Adrenal gland (tissue), 12 donors: ENCODE measurements around the gene SNRNP70. TPM values are rescaled to one million over a fixed set of nuclear protein-coding genes. Genes with fewer than 3 reads are reported as not detected.
"Not testable (repeated sequence)": the region's sequence is repeated elsewhere in the genome, so short reads cannot be mapped to it uniquely, and the experiment has no call there.

Experiments used
- DNase-seq, 7 donors: peaks; one replicate each; pipeline ENCODE4 v3.0.0-alpha.2; 2019 to 2020
- H3K27ac ChIP-seq, 5 donors: fragments of 200-600 bp; sonication (generic) in 4 of 5; 1 replicate in 3 of 5; 2 replicates in 2 of 5; pipeline versions ENCODE4 v1.5.1 to v1.8.0; 2016 to 2020; ENCODE audit warnings: mild to moderate bottlenecking in 1 of 5
- H3K27me3 ChIP-seq: fragments of 200-600 bp; 2 replicates; pipeline ENCODE4 v1.8.0; 2021
- H3K36me3 ChIP-seq, 2 donors: fragments of 200-600 bp; replicated peaks in 1 of 2; 1 replicate in 1 of 2; 2 replicates in 1 of 2; pipeline versions ENCODE4 v1.5.1 to v1.8.0; 2018 to 2022
- H3K4me1 ChIP-seq, 2 donors: fragments of 200-600 bp; replicated peaks in 1 of 2; 1 replicate in 1 of 2; 2 replicates in 1 of 2; pipeline versions ENCODE4 v1.5.1 to v1.8.0; 2018 to 2021
- H3K4me3 ChIP-seq, 4 donors: fragments of 200-600 bp; sonication (generic) in 3 of 4; one replicate each; pipeline ENCODE4 v1.5.1; 2016 to 2018
- H3K9me3 ChIP-seq, 3 donors: fragments of 200-600 bp; sonication (generic) in 1 of 3; replicated peaks in 1 of 3; 1 replicate in 2 of 3; 2 replicates in 1 of 3; pipeline versions ENCODE4 v1.5.1 to v1.8.0; 2016 to 2021
- POLR2A ChIP-seq, 2 donors: fragments of 450-650 bp; IDR thresholded peaks; one replicate each; pipeline ENCODE4 v1.6.1; 2017; ENCODE audit warnings: antibody characterized with exemption in 2 of 2, mild to moderate bottlenecking in 2 of 2, moderate library complexity in 1 of 2
- WGBS, 4 donors: extraction: QIAGEN DNeasy Blood & Tissue Kit in 2 of 4; methylation state at CpG; one replicate each; pipeline versions ENCODE4 v1.1.5 to v1.1.7; 2013 to 2017; 5-methylcytosine and 5-hydroxymethylcytosine counted together
- intact Hi-C, 2 donors: fragments of 100-400 bp; cut with DNase I; formaldehyde crosslinking; loops; one replicate each; pipeline versions ENCODE4 v1.14.1 to v1.15.0; 2022 to 2023
- polyA plus RNA-seq, 3 donors: library from polyadenylated mRNA; stranded (reverse); fragments of 200-250 nt in 2 of 3; fragments of 350-450 nt in 1 of 3; fragmentation: Illumina TruSeq in 1 of 3; extraction: RNeasy Lipid Tissue Mini Kit (QIAGEN cat#74804) in 1 of 3; gene quantifications; one replicate each; pipeline ENCODE4 v1.2.3, GENCODE V29; 2013 to 2014
- total RNA-seq, 9 donors: library from RNA; depleted of rRNA in 4 of 9; stranded (reverse); fragments of >200 nt in 4 of 9; fragments of 120-200 nt in 1 of 9; fragmentation: NEBNext Ultra II Directional in 1 of 9; extraction: Animal tissue kit (Norgen Biotek cat#: 25700) in 1 of 9; gene quantifications; one replicate each; pipeline versions ENCODE4 v1.1.0 to v1.2.4, GENCODE V29; 2013 to 2023
- TF ChIP-seq, protein P1 (sequence below), 6 experiments: fragments of 450-650 bp in 4 of 6; fragments of 200-600 bp in 2 of 6; sonication (generic) in 1 of 6; IDR thresholded peaks; 1 replicate in 5 of 6; 2 replicates in 1 of 6; pipeline versions ENCODE4 v1.5.1 to v1.8.0; 2016 to 2021; ENCODE audit warnings: antibody characterized with exemption in 6 of 6, mild to moderate bottlenecking in 2 of 6, moderate library complexity in 1 of 6
- donor health status: healthy with polysubstance abuse.
- donor health status: Bipolar disorder and iron deficiency.
- donor health status: DM: yes; HTN: yes; CAD: no.
- donor health status: DM: no; HTN: no; CAD: no.
- donor health status: DM: no; HTN: no; CAD: no.
- donor health status: DM: yes; HTN: yes; CAD: no.

Gene SNRNP70
- total and polyA plus RNA-seq, 12 donors = 109 to 1,255 (median 233) TPM

DNA sequence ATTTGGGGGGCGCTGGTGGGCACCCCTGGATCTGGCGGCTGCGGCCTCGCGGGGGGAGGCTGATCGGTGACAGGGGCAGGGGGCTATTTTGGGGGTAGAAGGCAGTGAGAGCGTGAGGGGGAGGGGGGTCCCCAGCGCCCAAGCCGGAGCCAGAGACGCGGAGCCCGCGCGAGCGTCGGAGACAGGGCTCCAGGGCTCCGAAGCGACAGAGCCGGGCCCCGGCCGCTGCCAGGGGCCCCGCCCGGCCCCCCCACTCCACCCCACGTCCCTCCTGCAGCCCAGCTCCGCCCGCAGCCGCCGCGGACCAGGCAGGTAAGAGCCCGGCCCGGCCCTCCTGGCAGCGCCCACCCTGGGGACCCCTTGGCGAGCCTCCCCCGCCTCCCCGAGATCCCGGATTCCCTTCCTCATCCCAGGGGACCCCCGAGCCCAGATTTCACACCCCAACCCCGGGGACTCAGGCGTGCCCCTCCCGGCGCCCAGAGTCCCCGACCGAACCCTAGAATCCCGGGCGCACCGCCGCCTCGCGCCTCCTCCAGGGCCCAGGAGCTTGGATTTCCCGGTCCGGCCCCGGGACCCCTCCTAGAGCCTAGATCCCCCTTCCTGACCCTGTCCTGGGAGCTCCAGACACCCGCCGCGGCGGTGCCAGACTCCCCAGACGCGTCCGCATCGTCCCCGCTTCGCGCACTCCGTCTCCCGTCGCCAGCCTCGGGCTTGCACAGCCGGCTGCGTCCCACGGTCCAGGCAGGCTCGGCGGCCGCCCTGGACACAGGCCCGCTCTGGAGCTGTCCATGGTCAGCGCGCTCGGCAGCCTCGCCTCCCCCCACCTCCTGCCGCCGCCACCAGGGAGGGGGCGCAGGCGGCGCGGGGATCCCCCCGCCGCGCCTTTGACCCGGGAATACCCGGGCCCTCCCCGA, 34.4 kb downstream of the SNRNP70 start, which contains the start of gene PPFIA3:
Gene PPFIA3 (plus strand): TSS at position 134 of the 914 bp plus-strand sequence. CDS start 8,330 bp downstream, outside the sequence.
- Histone ChIP-seq H3K27ac (peak within 1 kb of the TSS; percentile 87 to 98 (median 96)), H3K36me3 (no peaks in the 10 kb centered on the region), H3K4me3 (peak within 1 kb of the TSS in 2 of 4 donors; percentile 44 to 61), H3K4me1 (peaks cover 19 to 24% of the 10 kb centered on the region in 2 donors), H3K9me3 (no peaks in the 10 kb centered on the region), H3K27me3 (no peaks in the 10 kb centered on the region)
- peak; percentile 68 to 83 (median 74) for DNase-seq
- intact Hi-C loops = no loop called here
- TF ChIP-seq, protein P1, sequence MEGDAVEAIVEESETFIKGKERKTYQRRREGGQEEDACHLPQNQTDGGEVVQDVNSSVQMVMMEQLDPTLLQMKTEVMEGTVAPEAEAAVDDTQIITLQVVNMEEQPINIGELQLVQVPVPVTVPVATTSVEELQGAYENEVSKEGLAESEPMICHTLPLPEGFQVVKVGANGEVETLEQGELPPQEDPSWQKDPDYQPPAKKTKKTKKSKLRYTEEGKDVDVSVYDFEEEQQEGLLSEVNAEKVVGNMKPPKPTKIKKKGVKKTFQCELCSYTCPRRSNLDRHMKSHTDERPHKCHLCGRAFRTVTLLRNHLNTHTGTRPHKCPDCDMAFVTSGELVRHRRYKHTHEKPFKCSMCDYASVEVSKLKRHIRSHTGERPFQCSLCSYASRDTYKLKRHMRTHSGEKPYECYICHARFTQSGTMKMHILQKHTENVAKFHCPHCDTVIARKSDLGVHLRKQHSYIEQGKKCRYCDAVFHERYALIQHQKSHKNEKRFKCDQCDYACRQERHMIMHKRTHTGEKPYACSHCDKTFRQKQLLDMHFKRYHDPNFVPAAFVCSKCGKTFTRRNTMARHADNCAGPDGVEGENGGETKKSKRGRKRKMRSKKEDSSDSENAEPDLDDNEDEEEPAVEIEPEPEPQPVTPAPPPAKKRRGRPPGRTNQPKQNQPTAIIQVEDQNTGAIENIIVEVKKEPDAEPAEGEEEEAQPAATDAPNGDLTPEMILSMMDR (IDR thresholded peaks at IDR 0.05) = no peak
- no peak for TF ChIP-seq POLR2A (IDR thresholded peaks at IDR 0.05)
- WGBS, 4 donors = 0 to 1% (median 0%) methylated on average over 5 to 88 of the region's 90 CpGs

DNA sequence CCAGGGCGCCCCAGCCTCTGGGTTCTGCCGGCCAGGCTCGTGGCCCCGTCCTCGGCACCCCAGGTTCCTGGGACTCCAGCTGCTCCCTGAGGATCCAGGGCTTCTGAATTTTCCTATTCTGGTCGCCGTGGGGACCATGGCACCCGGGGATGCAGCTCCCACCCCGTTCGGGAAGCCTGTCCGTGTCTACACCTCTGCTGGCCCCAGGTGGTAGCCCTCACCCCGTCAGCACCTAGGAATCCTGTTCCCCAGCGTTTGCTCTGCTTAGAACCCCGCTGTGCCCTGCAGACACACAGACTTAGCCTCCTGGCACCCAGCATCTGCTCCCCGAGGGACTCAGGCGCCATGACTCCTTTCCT, 35.1 kb downstream of the SNRNP70 start:
- Histone ChIP-seq H3K27me3 (no peaks in the 10 kb centered on the region), H3K27ac (peak overlapping the region in 1 of 5 donors; percentile 98), H3K9me3 (no peaks in the 10 kb centered on the region), H3K4me3 (peak overlapping the region in 1 of 4 donors; percentile 61), H3K36me3 (no peaks in the 10 kb centered on the region), H3K4me1 (peaks cover 19 to 24% of the 10 kb centered on the region in 2 donors)
- no peak for DNase-seq
- WGBS, 4 donors = 15 to 34% (median 17%) methylated on average over 4 to 16 of the region's 16 CpGs
- intact Hi-C loops = no loop called here
- TF ChIP-seq, protein P1 (IDR thresholded peaks at IDR 0.05) = no peak
- TF ChIP-seq POLR2A (IDR thresholded peaks at IDR 0.05) = no peak

DNA sequence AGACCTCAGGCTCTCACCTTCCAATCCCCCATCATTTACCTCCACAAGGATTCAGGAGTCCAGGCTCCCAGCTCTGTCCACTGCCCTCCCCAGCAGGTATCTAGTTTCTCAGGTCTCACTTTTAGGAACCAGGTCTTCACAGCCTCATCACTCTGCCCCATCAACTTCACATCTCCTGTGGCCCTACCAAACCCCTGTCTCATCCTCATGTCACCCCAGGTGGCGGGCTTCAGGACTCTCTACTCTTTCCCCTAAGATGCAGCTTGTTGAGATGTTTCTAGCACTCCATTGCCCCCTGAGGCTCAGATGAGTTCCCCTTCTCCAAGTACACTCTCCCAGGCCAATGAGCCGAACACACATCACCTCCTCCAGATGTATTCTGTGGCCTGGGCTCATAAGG, 35.6 kb downstream of the SNRNP70 start:
- 91 to 97% (median 95%) methylated on average over 2 of the region's 2 CpGs for WGBS, 4 donors
- Histone ChIP-seq H3K27ac (no peak overlapping the region), H3K9me3 (no peaks in the 10 kb centered on the region), H3K36me3 (no peaks in the 10 kb centered on the region), H3K4me1 (peaks cover 19 to 24% of the 10 kb centered on the region in 2 donors), H3K4me3 (no peak overlapping the region), H3K27me3 (no peaks in the 10 kb centered on the region)
- intact Hi-C loops = no loop called here
- DNase-seq = no peak
- no peak for TF ChIP-seq POLR2A (IDR thresholded peaks at IDR 0.05)
- TF ChIP-seq, protein P1 (IDR thresholded peaks at IDR 0.05) = no peak

DNA sequence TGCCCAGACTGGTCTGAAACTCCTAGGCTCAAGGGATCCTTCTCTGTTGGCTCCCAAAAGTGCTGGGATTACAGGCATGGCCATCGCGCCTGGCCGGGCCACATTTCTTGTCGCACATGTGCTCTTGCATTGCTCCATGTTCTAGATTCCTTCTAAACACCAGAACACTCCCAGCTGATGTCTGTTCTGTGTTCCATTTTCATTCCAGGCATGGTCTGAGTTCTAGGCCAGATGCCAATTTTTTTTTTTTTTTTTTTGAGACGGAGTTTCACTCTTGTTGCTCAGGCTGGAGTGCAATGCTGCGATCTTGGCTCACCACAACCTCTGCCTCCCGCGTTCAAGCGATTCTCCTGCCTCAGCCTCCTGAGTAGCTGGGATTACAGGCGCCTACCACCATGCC, 36.6 kb downstream of the SNRNP70 start:
- H3K27me3 ChIP-seq, H3K9me3 ChIP-seq, intact Hi-C loops, H3K36me3 ChIP-seq, H3K4me3 ChIP-seq, DNase-seq, H3K27ac ChIP-seq: not testable (repeated sequence)
- peaks cover 19 to 24% of the 10 kb centered on the region in 2 donors for H3K4me1 ChIP-seq
- WGBS, 4 donors = 78 to 83% (median 82%) methylated on average over 10 of the region's 10 CpGs

DNA sequence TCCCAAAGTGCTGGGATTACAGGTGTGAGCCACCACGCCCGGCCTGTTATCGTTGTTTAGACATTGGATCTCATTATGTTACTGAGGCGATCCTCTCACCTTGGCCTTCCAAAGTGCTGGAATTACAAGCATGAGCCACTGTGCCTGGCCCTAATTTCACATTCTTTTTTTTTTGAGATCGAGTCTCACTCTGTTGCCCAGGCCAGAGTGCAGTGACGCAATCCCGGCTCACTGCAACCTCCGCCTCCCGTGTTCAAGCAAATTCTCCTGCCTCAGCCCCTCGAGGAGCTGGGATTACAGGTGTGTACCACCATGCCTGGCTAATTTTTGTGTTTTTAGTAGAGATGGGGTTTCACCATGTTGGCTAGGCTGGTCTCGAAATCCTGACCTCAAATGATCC, 38.0 kb downstream of the SNRNP70 start:
- H3K36me3 ChIP-seq, intact Hi-C loops, H3K27ac ChIP-seq, H3K4me3 ChIP-seq, H3K27me3 ChIP-seq, DNase-seq, H3K9me3 ChIP-seq: not testable (repeated sequence)
- 82 to 95% (median 90%) methylated on average over 11 of the region's 11 CpGs for WGBS, 4 donors
- H3K4me1 ChIP-seq = peaks cover 14 to 19% of the 10 kb centered on the region in 2 donors
